KBM-7 (cell line): ENCODE results near the gene PLCB4.

Experiments used
- DNase-seq: peaks from one replicate; pipeline ENCODE4 v3.0.0-alpha.2; 2015
- in situ Hi-C: fragments of 300-500 bp; cut with MboI; formaldehyde crosslinking; loops from 2 replicates; pipeline ENCODE4 v1.14.3; 2020; ENCODE audit warnings: low sequenced_read_pairs, low pct_unique_long_range_greater_than_20kb, mixed read lengths

Gene PLCB4

DNA sequence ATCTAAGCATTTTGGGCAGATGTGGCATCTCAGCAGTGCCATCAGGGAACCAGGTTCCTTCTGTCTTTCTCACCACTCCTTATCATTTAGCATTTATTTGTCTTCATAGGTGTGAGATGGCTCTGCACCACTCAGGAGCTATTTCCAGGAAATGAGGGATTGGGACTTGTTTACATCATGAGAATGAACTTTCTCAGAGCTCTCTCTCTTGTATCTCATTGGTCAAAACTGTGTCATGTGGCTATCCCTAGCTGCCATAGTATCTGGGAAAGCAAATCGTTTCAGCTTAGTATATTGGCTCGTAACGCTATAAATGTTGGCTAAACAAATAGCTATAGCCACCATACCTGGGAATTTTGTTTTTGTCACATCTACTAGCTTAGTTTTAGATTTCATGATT is 23.8 kb downstream of the PLCB4 start:
- no peak for DNase-seq
- in situ Hi-C loops, result no loop called here

DNA sequence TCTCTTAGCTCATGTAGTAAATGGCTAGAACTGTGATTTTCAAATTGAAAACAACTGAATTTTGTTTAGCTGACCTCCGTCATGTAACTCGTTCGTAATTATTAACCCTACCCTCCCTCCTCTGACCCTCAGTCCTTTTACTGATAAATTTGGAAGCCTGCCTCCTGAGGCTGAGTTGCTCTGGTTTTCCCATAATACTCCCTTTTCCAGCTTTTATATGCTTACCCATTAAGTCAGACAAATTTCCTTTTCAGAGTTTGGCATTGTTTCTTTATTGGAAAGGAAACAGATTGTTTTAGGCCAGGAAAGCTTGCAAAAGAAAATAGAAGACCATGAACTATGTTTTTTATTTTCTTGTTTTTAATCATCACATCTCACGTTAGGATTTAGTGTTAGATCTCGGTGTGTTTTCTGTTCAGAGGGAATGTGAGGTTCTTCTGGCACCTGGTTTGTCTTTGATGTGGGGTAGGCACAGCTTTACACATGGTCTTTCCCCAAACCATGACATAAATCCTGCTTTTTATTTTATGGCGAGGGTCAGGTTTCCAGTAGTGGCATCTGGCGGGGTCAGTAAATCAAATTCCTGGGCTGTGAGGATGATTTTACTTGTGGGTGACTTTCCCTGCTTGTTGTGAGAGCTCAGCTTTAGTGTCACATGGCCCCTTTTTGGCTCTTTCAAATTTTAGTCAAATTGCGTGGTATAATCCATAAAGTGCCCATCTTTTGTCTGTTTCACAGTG is 24.5 kb downstream of the PLCB4 start:
- in situ Hi-C loops, result no loop called here
- no peak for DNase-seq

DNA sequence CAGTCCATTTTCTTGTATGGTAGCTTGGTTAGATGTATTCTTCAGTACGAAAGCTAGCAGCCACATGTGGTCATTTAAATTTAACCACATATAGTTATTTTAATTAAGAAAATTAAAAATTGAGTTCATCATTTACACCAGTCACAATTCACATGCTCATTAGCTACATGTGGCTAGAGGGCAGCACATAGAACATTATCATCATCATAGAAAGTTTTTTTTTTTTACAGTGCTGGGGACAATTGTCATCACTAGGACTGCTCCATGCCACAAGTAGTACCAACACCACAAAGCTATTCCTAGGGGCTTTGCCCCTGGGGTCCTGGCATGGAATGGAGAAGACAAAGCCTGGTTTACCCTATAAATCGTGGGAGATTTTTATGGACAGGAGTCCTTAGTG is 30.5 kb downstream of the PLCB4 start:
- in situ Hi-C loops, result no loop called here
- no peak for DNase-seq

DNA sequence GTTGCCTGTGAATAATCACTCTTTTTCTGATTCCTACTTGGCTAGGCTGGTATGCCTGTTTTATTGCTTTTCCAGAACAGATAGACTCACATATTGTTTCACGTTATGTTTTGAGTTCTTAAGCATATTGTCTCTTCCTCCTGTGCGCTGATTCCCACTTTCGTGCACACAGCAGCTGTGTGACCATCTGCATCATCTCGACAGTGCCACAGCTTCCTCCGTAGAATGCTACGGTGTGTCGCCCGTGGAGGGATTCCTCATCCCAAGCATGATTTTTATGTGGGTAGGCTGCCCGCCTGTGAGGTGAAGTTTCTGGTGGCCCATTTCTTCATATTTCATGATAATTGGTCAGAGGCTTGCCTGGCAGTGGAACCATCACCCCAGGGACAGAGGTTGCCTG is 31.8 kb downstream of the PLCB4 start:
- in situ Hi-C loops, result no loop called here
- DNase-seq, result no peak

DNA sequence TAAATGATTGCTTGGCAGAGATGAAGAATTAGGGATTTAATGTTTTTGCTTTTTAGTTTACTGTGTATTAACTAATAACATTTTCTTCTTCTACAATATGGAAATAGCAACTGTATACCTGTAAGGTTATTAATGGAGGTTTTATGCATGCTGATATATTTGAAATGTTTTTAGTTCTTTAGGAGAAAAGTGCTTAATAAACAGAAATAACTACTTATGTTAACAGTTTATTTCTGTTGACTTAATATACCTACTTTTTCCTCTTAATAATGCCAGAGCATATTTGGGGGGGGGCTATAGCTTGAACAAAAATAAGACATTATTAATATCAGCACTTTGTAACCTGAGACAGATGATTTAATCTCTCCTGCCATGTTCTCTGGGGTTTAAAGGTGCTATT is 33.6 kb downstream of the PLCB4 start:
- no peak for DNase-seq
- in situ Hi-C loops, result no loop called here

DNA sequence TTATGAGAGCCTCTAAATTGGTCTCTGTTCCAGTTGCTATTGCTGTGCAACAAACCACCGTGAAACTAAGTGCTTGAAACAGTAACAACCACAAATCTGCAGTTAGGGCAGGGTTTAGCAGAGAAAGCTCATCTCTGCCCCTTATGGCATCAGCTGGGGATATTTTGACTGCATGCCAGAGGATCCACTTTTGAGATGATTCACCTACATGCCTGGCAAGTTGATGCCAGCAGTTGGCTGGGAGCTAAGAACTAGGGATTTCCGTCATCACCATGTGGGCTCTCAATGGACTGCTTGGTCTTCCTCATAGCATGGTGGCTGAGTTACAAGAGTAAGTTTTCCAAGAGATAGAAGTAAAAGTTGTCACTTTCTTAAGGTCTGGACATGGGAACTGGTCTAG is 35.1 kb downstream of the PLCB4 start:
- DNase-seq, result no peak
- in situ Hi-C loops, result no loop called here

DNA sequence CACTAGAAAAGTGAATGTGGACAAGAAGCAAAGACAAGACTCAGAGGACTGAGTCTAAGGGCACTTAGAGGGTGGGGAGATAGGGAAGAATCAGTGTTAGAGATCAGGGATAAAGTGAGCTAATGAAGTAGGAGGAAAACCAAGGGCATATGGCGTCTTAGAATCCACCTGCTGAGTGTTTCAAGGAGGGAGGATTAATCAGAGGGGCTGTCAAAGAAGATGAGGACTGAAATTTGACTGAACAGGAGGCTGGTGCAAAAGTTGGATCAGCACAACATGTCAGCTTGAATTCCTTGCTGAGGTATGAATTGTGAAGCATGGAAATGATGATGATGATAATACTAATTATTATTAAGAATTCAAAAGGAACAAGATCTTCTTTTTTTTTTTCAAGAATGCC is 39.4 kb downstream of the PLCB4 start:
- no peak for DNase-seq
- in situ Hi-C loops, result no loop called here

DNA sequence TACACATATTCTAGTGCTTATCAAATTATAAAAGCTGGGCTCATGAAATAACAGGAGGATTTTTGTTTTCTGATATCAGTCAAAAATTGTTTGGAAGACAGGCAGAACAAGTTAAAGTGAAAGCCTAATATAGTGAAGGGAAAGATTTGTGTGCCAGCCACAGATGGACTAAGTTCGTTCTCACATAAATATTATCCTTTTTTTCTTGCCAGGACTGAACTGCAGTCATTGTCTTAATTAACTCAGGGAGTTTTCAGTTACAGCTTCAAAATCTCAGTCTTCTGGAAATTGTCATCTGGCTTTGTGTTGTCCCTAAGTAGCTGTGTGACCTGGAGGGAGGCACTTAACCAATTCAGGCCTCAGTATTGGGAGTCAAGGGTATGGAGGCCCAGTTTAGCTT is 40.7 kb downstream of the PLCB4 start:
- no peak for DNase-seq
- in situ Hi-C loops, result no loop called here

DNA sequence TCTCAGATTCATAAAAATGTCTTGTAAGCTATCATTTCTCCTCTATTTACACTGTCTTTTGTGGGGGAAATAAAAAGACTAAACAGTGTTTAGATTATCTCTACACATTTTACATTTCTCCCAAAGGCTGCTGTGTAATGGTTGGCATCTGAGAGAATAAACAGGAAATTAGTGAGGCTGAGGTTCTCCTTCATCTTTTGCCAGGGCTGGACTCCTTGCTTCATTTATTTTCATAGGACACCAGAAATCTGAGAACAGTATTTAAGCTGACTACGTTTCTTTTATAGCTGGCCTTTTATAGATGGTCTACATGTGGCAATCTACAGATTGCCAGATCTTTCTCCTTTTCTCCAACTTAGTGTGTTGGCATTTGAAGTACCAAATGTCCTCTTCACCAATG is 41.5 kb downstream of the PLCB4 start:
- in situ Hi-C loops, result no loop called here
- no peak for DNase-seq

DNA sequence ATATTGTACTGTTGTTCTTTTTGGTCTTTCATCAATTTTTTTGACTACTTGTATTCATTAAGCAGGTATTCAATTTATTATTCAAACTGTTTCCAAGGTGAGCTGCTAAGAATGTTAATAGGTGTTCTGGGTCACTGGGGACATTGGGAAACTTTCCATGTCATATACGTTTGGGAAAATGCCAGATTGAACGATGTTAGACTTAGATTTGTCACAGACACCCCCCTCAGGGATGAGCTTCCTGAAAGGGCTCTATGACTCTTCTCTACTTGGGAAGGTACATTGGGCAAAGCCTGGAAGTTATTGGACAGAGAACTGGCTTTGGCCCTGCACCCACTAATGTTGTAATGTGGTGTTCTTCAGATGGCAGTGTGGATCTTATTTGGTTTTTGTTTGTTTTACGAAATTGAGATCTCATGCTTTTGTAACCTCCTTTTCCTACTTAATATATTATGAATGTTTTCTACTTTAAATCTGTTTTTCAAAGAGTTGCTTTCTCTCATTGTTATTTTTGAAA is 42.1 kb downstream of the PLCB4 start:
- in situ Hi-C loops, result no loop called here
- no peak for DNase-seq

DNA sequence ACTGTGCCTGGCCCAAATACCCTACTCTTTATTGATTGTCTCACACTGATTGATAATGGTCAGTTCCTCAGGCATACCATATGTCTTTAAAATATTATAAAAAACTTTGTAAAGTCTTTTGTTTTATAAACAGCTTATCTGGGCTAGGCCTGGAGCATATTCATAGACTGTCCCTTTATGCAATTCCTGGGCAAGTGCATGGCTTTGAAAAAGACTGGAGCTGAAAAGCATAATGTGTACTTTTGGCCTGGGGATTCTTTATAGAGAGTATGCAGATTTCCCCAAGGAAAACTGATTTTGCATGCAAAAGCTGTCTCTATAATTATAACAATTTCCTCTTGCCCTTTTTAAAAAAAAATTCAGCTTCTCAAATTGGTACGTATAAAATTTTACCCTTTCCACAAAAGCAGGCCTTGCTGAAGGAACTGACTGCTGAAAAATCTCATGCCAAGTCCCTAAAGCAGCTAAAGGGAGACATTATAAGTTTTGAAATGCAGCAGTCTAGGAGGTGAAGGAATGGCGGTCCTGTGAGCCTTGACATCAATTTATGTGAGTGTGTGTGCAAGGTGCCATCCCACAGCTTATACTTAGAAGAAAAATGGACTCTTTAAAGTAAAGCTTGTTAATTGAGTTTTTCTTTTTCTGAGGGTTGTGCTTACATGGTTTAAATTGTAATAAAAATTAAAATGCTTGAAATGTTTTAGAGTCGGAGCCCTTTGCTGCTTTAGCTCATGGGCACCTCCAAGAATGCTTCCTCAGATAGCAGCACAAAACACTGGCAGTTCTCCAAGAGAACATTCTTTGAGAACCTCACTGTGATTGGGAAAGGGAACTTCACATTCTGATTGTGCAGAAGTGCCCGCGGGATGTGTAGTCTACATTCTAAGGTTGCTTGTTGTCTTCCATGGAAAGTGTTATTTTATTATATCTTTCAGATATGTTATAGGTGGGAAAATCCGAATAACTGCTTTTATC is 43.9 kb downstream of the PLCB4 start:
- in situ Hi-C loops, result no loop called here

DNA sequence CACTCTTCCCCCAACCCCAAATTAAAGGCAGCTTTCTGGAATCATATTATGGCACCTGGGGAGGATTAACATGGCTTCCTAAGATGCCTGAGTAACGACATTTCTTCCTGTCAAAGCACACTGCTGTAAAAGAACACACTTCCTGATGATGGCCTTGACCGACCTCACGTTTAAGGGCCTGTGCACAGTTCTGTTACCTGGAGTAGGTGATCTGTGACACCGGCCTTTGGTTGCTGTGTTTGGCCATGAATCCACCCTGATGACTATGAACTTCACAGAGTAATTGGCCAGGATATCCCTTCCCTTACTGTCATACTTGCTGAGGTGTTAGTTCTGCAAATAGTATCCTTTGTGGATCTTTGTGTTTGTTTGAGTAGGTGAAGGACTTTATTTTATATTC is 45.8 kb downstream of the PLCB4 start:
- no peak for DNase-seq
- in situ Hi-C loops, result no loop called here

More for the DNA sequence above, 43.9 kb downstream of the PLCB4 start:
- no peak for DNase-seq

DNA sequence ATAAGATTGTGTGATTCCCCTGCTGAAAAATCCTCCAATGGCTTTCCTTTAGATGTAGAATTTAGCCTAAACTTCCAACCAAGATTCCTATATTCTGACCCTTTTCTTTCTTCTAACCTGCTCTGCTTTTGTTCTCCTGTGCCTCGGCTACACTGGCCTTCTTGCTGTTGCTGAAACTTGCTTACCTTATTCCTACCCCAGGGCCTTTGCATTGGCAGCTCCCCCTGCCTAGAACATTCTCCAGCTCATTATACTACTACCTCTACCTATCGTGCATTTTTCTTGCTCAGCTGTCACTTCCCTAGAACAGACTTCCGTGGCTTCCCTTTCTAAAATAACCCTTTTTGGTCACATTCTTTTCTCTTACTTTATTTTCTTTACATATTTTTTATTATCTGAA is 48.7 kb downstream of the PLCB4 start:
- in situ Hi-C loops, result no loop called here
- no peak for DNase-seq

DNA sequence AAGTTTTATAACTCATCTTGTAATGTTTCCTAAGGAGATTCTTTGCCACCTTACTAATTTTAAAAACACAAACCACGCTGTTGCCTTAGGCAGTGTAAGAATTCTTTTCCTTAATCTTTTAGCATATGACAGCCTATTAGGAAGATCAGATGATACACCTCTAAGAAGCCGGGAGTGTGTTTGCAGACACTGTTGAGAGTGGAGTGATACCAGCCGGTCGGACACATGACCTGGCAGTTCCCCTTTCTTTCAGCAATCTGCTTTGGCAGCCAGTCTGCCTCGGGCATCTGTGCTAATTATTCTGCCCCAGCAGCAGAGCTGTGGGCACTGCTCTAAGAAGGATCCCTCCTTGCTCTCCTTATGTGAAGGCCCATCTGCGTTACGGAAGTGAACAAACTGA is 50.9 kb downstream of the PLCB4 start:
- no peak for DNase-seq
- in situ Hi-C loops, result no loop called here

DNA sequence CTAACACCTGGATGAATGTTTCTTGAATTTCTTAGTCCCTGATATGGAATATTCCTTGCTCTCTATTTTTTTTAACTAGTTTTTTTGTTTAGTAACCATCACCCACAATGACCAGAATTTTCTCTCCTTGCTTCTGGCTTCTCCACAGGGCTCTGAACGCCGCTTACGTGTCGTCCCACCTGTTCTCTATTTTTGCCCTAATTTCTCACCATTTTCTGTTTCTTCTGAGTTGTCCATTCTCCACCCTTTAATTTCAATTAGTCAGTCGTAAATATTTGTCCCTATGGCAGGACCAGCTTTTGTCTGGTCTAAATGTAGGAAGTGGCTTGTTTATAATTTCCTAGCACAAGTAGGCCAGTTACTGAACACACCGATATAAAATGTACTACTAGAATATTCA is 52.3 kb downstream of the PLCB4 start:
- in situ Hi-C loops, result no loop called here
- no peak for DNase-seq

DNA sequence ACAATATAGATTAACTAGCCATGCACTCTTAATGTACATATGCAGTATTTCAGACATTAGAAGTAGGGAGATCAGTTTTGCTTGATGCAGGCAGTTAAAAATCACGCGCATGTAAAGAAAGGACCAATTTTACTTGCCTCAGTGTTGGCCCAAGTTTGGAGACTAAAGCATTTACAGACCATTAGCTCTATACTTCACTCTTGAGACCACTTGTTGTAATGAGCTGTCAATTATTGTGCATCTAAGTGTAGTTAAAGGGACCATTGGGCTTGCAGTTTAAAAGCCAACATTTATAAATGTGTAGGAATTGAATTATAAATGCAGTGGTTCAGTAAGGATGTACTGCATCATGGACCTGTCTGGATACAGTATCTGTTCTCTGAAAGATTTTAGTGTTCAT is 53.7 kb downstream of the PLCB4 start:
- in situ Hi-C loops, result no loop called here
- DNase-seq, result no peak

DNA sequence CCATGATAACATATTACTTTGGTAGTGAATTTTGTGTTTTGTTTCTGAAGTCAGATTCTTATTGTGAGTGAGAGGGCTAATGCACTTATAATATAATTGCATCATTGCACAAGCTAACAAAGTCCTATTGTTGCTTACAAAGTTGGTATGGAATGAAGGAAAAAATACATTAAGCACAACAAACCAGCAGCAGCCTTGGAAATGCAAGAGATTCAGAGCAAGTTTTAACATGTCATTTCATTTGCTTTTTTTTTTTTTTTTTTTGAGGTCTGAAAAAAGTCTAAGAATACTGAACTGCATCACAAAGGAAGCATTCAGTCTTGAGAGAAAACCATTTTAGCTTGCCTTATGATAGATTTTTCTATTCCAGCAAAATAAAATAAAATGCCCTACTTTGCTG is 57.6 kb downstream of the PLCB4 start:
- in situ Hi-C loops, result no loop called here
- no peak for DNase-seq

DNA sequence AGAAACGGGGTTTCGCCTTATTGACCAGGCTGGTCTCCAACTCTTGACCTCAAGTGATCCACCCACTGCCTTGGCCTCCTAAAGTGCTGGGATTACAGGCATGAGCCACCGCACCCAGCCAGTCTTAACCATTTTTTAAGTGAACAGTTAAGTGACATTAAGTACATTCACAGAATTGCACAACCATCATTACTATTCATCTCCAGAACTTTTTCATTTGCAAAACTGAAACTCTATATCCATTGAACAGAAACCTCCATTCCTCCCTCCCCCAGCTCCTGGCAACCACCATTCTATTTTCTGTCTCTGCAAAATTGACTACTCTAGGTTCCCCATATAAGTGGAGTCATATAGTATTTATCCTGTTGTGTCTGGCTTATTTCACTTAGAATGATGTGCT is 59.7 kb downstream of the PLCB4 start:
- in situ Hi-C loops, result no loop called here
- no peak for DNase-seq

DNA sequence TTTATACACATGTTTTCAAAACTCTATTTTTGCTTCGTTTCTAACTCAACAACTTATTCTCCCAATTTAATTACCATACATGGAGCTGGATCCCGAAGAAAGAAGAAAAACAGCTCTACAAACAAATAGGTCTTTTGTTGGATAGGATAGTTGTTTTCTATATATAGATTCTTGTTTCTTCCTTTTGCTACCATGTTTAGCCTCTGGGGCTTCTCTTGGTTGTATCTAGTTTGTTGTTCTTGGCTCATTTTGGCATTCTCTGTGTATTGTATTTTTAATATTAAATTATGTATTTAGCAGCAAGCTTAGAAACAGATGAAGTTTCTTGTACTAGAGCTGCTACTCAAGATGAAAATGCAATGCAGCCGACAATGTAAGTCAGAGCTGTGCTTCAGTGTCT is 60.9 kb downstream of the PLCB4 start:
- in situ Hi-C loops, result no loop called here
- DNase-seq, result no peak

DNA sequence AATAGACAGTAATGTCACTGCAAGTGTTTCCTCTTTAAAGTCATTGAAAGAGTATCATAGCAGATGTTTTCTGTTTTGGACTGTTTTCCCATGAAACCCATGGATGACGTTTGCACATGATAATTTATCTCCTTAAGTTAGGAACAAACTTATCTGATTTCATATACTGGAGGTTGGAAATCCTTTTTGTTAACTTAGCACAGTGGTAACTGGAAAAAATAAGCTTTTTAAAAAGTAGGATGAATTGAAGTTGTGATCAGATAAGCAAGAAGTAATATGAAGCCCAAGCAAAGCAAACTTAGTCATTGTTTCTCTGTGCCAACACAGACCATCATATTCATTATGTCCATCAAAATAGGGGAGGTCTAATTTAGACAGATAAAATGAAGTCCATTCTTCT is 61.6 kb downstream of the PLCB4 start:
- in situ Hi-C loops, result no loop called here
- DNase-seq, result no peak
